ENCODE measurements around the gene COL24A1.

COL24A1 gene

DNA sequence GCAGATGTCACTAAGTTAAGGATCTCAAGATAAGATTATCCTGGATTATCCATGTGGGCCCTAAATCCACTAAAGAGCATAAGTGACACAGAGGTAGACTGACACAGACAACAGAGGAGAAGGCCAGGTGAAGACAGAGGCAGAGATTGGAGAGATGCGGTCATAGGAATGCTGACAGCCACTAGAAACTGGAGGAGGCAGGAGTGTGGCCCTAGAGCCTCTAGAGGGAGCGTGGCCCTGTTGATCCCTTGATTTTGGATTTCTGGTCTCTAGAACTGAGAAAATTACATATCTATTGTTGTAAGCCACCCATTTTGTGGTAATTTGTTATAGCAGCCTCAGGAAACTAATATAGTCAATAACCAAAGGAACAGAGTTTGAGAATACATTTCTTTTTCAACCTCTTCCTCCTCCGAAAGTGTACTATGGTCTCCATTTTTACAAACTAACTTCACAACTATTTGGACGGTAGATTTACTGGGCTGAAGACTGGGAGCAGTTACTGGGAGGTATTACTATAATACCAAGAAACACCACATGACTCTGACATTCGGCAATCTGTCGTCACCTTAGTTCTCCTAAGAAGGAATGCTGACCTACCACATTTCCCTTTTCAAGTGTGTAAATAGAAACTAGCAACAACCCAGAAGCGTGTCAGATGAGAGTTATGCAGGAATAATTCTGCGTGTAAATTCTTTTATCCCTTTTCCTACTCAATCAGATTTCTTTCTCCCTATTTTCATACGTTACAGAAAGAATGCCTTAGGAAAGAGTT is 332.3 kb downstream of the COL24A1 start:
- Histone ChIP-seq H3K4me3 (ENCODE audit: insufficient read length, low read depth) (no peak overlapping the region), H3K27me3 (ENCODE audit: insufficient read depth, insufficient read length) (no peaks in the 10 kb centered on the region), H3K4me1 (ENCODE audit: insufficient read depth, insufficient read length) (no peaks in the 10 kb centered on the region), H3K36me3 (ENCODE audit: insufficient read depth, insufficient read length, low read length) (no peaks in the 10 kb centered on the region), H3K9ac (ENCODE audit: insufficient read length, low read depth) (no peak overlapping the region), H3K9me3 (ENCODE audit: insufficient read depth, low read length) (no peaks in the 10 kb centered on the region)
- DNase-seq (ENCODE audit: low read depth, low spot score), result no peak
- no peak for TF ChIP-seq ZNF274 (IDR thresholded peaks at IDR 0.05; ENCODE audit: low read depth, low read length)
- TF ChIP-seq SUZ12 (IDR thresholded peaks at IDR 0.05; ENCODE audit: extremely low read depth, insufficient read depth, insufficient read length), result no peak
- no peak for TF ChIP-seq YY1 (IDR thresholded peaks at IDR 0.05; ENCODE audit: insufficient read depth, insufficient read length)

GRCh38 chr1:85822696-85823095 is 333.9 kb downstream of the COL24A1 start:
- Histone ChIP-seq H3K4me3 (ENCODE audit: insufficient read length, low read depth) (no peak overlapping the region), H3K9me3 (ENCODE audit: insufficient read depth, low read length) (no peaks in the 10 kb centered on the region), H3K36me3 (ENCODE audit: insufficient read depth, insufficient read length, low read length) (no peaks in the 10 kb centered on the region), H3K4me1 (ENCODE audit: insufficient read depth, insufficient read length) (no peaks in the 10 kb centered on the region), H3K9ac (ENCODE audit: insufficient read length, low read depth) (no peak overlapping the region), H3K27me3 (ENCODE audit: insufficient read depth, insufficient read length) (no peaks in the 10 kb centered on the region)
- TF ChIP-seq ZNF274 (IDR thresholded peaks at IDR 0.05; ENCODE audit: low read depth, low read length) (no peak), YY1 (IDR thresholded peaks at IDR 0.05; ENCODE audit: insufficient read depth, insufficient read length) (no peak)
- DNase-seq (ENCODE audit: low read depth, low spot score), result no peak

DNA sequence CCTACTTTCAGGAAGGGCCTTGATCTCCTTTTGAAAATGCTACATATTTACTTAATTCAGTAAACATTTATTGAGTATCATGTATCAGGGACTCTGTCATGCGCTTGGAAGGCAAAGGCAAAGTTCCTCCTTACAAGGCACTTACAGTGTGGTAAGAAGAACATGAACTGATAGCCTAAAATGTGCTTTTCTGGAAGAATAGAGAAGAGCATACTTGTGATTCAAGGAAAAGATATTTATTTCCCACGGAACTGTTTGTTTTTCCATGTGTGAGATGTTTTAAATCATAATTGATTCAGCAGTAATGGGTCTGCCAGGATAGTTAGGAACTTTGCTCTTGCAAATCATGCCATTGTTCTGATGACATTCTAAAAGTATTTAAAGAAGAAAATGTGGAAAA is 338.2 kb downstream of the COL24A1 start:
- no peak for DNase-seq (ENCODE audit: low read depth, low spot score)
- Histone ChIP-seq H3K9me3 (ENCODE audit: insufficient read depth, low read length) (no peaks in the 10 kb centered on the region), H3K4me1 (ENCODE audit: insufficient read depth, insufficient read length) (no peaks in the 10 kb centered on the region), H3K36me3 (ENCODE audit: insufficient read depth, insufficient read length, low read length) (no peaks in the 10 kb centered on the region), H3K4me3 (ENCODE audit: insufficient read length, low read depth) (no peak overlapping the region), H3K27me3 (ENCODE audit: insufficient read depth, insufficient read length) (no peaks in the 10 kb centered on the region), H3K9ac (ENCODE audit: insufficient read length, low read depth) (no peak overlapping the region)
- no peak for TF ChIP-seq YY1 (IDR thresholded peaks at IDR 0.05; ENCODE audit: insufficient read depth, insufficient read length)

DNA sequence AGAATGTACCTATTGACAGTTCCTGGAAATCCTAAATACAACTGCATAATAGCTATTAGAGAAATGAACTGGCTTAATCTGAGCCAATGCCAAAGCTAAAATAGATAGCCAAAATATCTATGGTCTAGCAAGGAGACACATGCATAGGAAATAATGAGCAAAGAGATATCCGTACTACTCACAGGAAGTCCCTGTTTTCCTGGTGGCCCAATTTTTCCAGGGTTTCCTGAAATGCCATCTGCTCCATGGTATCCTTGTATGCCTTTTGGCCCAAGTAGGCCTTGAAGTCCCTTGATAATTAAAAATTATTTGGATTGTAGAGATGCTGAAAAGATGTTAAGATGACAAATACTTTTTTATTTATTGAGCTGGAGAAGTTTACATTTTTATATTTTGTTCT is 340.0 kb downstream of the COL24A1 start:
- no peaks in the 10 kb centered on the region for H3K36me3 ChIP-seq (ENCODE audit: insufficient read depth, insufficient read length, low read length)
- H3K27me3 ChIP-seq (ENCODE audit: insufficient read depth, insufficient read length), result no peaks in the 10 kb centered on the region
- no peak overlapping the region for H3K9ac ChIP-seq (ENCODE audit: insufficient read length, low read depth)
- H3K9me3 ChIP-seq (ENCODE audit: insufficient read depth, low read length), result no peaks in the 10 kb centered on the region
- no peak overlapping the region for H3K4me3 ChIP-seq (ENCODE audit: insufficient read length, low read depth)
- H3K4me1 ChIP-seq (ENCODE audit: insufficient read depth, insufficient read length), result no peaks in the 10 kb centered on the region
- DNase-seq (ENCODE audit: low read depth, low spot score), result no peak
- TF ChIP-seq YY1 (IDR thresholded peaks at IDR 0.05; ENCODE audit: insufficient read depth, insufficient read length), result no peak
- TF ChIP-seq SUZ12 (IDR thresholded peaks at IDR 0.05; ENCODE audit: extremely low read depth, insufficient read depth, insufficient read length), result no peak
- TF ChIP-seq ZNF274 (IDR thresholded peaks at IDR 0.05; ENCODE audit: low read depth, low read length), result no peak

GRCh38 chr1:85815906-85816305 is 340.7 kb downstream of the COL24A1 start:
- DNase-seq (ENCODE audit: low read depth, low spot score), result no peak
- TF ChIP-seq YY1 (IDR thresholded peaks at IDR 0.05; ENCODE audit: insufficient read depth, insufficient read length) (no peak), SUZ12 (IDR thresholded peaks at IDR 0.05; ENCODE audit: extremely low read depth, insufficient read depth, insufficient read length) (no peak), ZNF274 (IDR thresholded peaks at IDR 0.05; ENCODE audit: low read depth, low read length) (no peak)
- H3K9me3 ChIP-seq (ENCODE audit: insufficient read depth, low read length), result no peaks in the 10 kb centered on the region
- H3K4me3 ChIP-seq (ENCODE audit: insufficient read length, low read depth), result no peak overlapping the region
- no peaks in the 10 kb centered on the region for H3K27me3 ChIP-seq (ENCODE audit: insufficient read depth, insufficient read length)
- no peaks in the 10 kb centered on the region for H3K4me1 ChIP-seq (ENCODE audit: insufficient read depth, insufficient read length)
- H3K9ac ChIP-seq (ENCODE audit: insufficient read length, low read depth), result no peak overlapping the region
- H3K36me3 ChIP-seq (ENCODE audit: insufficient read depth, insufficient read length, low read length), result no peaks in the 10 kb centered on the region

GRCh38 chr1:85806236-85806965 is 350.2 kb downstream of the COL24A1 start:
- Histone ChIP-seq H3K4me1 (ENCODE audit: insufficient read depth, insufficient read length) (no peaks in the 10 kb centered on the region), H3K4me3 (ENCODE audit: insufficient read length, low read depth) (no peak overlapping the region), H3K27me3 (ENCODE audit: insufficient read depth, insufficient read length) (no peaks in the 10 kb centered on the region), H3K36me3 (ENCODE audit: insufficient read depth, insufficient read length, low read length) (no peaks in the 10 kb centered on the region), H3K9me3 (ENCODE audit: insufficient read depth, low read length) (peaks cover 11% of the 10 kb centered on the region; the same call in 1 of the 2 replicates), H3K9ac (ENCODE audit: insufficient read length, low read depth) (no peak overlapping the region)
- no peak for TF ChIP-seq ZNF274 (IDR thresholded peaks at IDR 0.05; ENCODE audit: low read depth, low read length)
- DNase-seq (ENCODE audit: low read depth, low spot score), result no peak

DNA sequence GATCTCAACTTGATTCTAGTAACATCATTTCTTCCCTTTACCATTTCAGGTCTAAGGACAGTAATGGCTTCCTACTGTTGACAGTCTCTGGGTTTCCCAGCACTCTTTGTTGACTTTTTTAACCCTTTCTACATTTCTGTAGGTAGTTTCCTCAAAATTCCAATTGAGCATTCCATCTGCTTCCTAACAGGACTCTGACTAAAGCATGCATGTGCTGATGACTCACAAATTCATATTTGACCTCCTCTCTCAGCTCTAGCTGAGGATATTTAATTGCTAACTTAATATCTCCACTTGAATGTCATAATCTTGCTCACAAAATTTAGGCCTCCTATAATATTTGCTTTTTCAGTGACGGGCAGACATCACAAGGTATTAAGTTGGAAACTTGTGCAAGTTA is 355.1 kb downstream of the COL24A1 start:
- no peak overlapping the region for H3K4me3 ChIP-seq (ENCODE audit: insufficient read length, low read depth)
- H3K27me3 ChIP-seq (ENCODE audit: insufficient read depth, insufficient read length), result no peaks in the 10 kb centered on the region
- H3K9ac ChIP-seq (ENCODE audit: insufficient read length, low read depth), result no peak overlapping the region
- no peaks in the 10 kb centered on the region for H3K9me3 ChIP-seq (ENCODE audit: insufficient read depth, low read length)
- DNase-seq (ENCODE audit: low read depth, low spot score), result no peak
- no peak for TF ChIP-seq ZNF274 (IDR thresholded peaks at IDR 0.05; ENCODE audit: low read depth, low read length)
- no peak for TF ChIP-seq YY1 (IDR thresholded peaks at IDR 0.05; ENCODE audit: insufficient read depth, insufficient read length)
- no peak for TF ChIP-seq SUZ12 (IDR thresholded peaks at IDR 0.05; ENCODE audit: extremely low read depth, insufficient read depth, insufficient read length)
- no peaks in the 10 kb centered on the region for H3K36me3 ChIP-seq (ENCODE audit: insufficient read depth, insufficient read length, low read length)
- H3K4me1 ChIP-seq (ENCODE audit: insufficient read depth, insufficient read length), result no peaks in the 10 kb centered on the region

All from NT2/D1 (cell line).